Measurements from ENCODE around the gene TAAR2.

- TF ChIP-seq CTCF (IDR thresholded peaks at IDR 0.05; ENCODE audit: low read depth, low read length) (no peak), EZH2phosphoT487 (IDR thresholded peaks at IDR 0.05; ENCODE audit: low read depth) (no peak)
These were observed 10.7 kb upstream of the TAAR2 start for GRCh38 chr6:132634796-132635195.
